GM21825 (cell line): ENCODE data around the gene ADAP2.
"Not testable (repeated sequence)": the region's sequence is repeated elsewhere in the genome, so short reads cannot be mapped to it uniquely, and the experiment has no call there.

Source experiments
- ATAC-seq: cut with Tn5 transposase; IDR thresholded peaks from one replicate; pipeline ENCODE4 v1.9.1; 2021; ENCODE audit warnings: mild to moderate bottlenecking, moderate library complexity; ENCODE audit not compliant: unreplicated experiment

ADAP2 gene

GRCh38 chr17:30969989-30970830 lies 48.5 kb downstream of the ADAP2 start:
- no peak for ATAC-seq

GRCh38 chr17:30970831-30971567 lies 49.3 kb downstream of the ADAP2 start, which contains the start of gene RNF135:
Gene RNF135 (plus strand): TSS chr17:30971039. CDS start chr17:30971074, 35 bp downstream.
- ATAC-seq, result no peak

GRCh38 chr17:30975042-30975820 lies 53.5 kb downstream of the ADAP2 start:
- no peak for ATAC-seq

- ATAC-seq, result not testable (repeated sequence)
Measured at GRCh38 chr17:30979919-30980318, 58.2 kb downstream of the ADAP2 start.

- no peak for ATAC-seq
Measured at GRCh38 chr17:30981531-30982519, 60.1 kb downstream of the ADAP2 start.

GRCh38 chr17:30982855-30983254 lies 61.1 kb downstream of the ADAP2 start:
- ATAC-seq, result no peak

- ATAC-seq, result no peak
Measured at GRCh38 chr17:30990458-30990857, 68.7 kb downstream of the ADAP2 start.

GRCh38 chr17:30992551-30992950 lies 70.8 kb downstream of the ADAP2 start:
- ATAC-seq, result no peak

GRCh38 chr17:30995347-30995746 lies 73.6 kb downstream of the ADAP2 start:
- no peak for ATAC-seq

GRCh38 chr17:30996486-30996885 lies 74.7 kb downstream of the ADAP2 start:
- ATAC-seq, result no peak

- ATAC-seq, result no peak
Measured at GRCh38 chr17:30997270-30997669, 75.5 kb downstream of the ADAP2 start.

GRCh38 chr17:30997842-30998241 lies 76.1 kb downstream of the ADAP2 start:
- no peak for ATAC-seq

GRCh38 chr17:31002047-31002446 lies 80.3 kb downstream of the ADAP2 start:
- no peak for ATAC-seq

- no peak for ATAC-seq
Measured at GRCh38 chr17:31003225-31003866, 81.6 kb downstream of the ADAP2 start.

GRCh38 chr17:31004160-31004559 lies 82.4 kb downstream of the ADAP2 start:
- no peak for ATAC-seq

- no peak for ATAC-seq
Measured at GRCh38 chr17:31007695-31008373, 86.1 kb downstream of the ADAP2 start.

- peak; percentile 62 for ATAC-seq
Measured at GRCh38 chr17:31008374-31009041, 86.8 kb downstream of the ADAP2 start.
